Ishikawa (cell line): Measurements from ENCODE around the gene TMEM131.

Source experiments
- CEBPB ChIP-seq: IDR thresholded peaks from 2 replicates; pipeline ENCODE4 v1.6.1; 2012
- CREB1 ChIP-seq: IDR thresholded peaks from 2 replicates; pipeline ENCODE4 v1.6.1; 2012; ENCODE audit warnings: low read depth
- EGR1 ChIP-seq: IDR thresholded peaks from 2 replicates; pipeline ENCODE4 v1.6.1; 2012
- EP300 ChIP-seq: IDR thresholded peaks from 2 replicates; pipeline ENCODE4 v1.6.1; 2012; ENCODE audit warnings: borderline replicate concordance
- FOXM1 ChIP-seq: IDR thresholded peaks from 2 replicates; pipeline ENCODE4 v1.6.1; 2012; ENCODE audit warnings: low read depth, borderline replicate concordance
- MAX ChIP-seq: IDR thresholded peaks from 2 replicates; pipeline ENCODE4 v1.6.1; 2012
- NFIC ChIP-seq: IDR thresholded peaks from 2 replicates; pipeline ENCODE4 v1.6.1; 2012
- RAD21 ChIP-seq: IDR thresholded peaks from 2 replicates; pipeline ENCODE4 v1.6.1; 2012; ENCODE audit warnings: low read depth
- REST ChIP-seq: IDR thresholded peaks from 2 replicates; pipeline ENCODE4 v1.6.1; 2012; ENCODE audit warnings: low read depth, mild to moderate bottlenecking
- TAF1 ChIP-seq: IDR thresholded peaks from 2 replicates; pipeline ENCODE4 v1.6.1; 2012; ENCODE audit warnings: low read depth, mild to moderate bottlenecking
- TCF12 ChIP-seq: IDR thresholded peaks from 2 replicates; pipeline ENCODE4 v1.6.1; 2012; ENCODE audit warnings: low read depth
- TEAD4 ChIP-seq: IDR thresholded peaks from 2 replicates; pipeline ENCODE4 v1.6.1; 2012
- USF1 ChIP-seq: IDR thresholded peaks from 2 replicates; pipeline ENCODE4 v1.6.1; 2012
- YY1 ChIP-seq: IDR thresholded peaks from 2 replicates; pipeline ENCODE4 v1.6.1; 2012; ENCODE audit warnings: low read depth
- ZBTB7A ChIP-seq: IDR thresholded peaks from 2 replicates; pipeline ENCODE4 v1.6.1; 2012; ENCODE audit warnings: low read depth

Gene TMEM131

DNA sequence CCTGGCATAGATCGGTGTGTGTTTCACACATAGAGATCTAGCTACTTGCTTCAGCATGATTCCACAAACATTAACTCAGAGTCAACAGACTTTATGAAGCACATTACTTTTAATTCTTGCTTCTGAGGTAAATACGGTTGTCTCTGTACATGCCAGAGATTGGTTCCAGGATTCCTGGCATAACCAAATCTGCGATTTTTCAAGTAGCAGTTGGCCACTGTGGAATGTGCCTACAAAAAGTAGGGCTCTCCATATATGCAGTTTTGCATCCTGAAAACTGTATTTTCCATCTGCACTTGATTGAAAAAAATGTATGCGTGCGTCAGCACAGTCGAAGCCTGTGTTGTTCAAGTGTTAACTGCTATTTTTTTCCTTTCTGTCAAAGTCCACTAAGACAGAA, 197.3 kb downstream of the TMEM131 start:
- TF ChIP-seq TEAD4 (no peak), EP300 (no peak), TAF1 (no peak), USF1 (no peak), CREB1 (no peak), RAD21 (no peak), EGR1 (no peak), MAX (no peak), ZBTB7A (no peak)

GRCh38 chr2:97797355-97797754, 198.4 kb downstream of the TMEM131 start:
- TF ChIP-seq TEAD4: no peak
- no peak for TF ChIP-seq EGR1
- TF ChIP-seq MAX: no peak
- TF ChIP-seq YY1: no peak
- no peak for TF ChIP-seq USF1
- TF ChIP-seq EP300: no peak
- no peak for TF ChIP-seq RAD21
- no peak for TF ChIP-seq ZBTB7A
- no peak for TF ChIP-seq CEBPB
- no peak for TF ChIP-seq FOXM1
- TF ChIP-seq NFIC: no peak
- no peak for TF ChIP-seq TAF1
- no peak for TF ChIP-seq TCF12

- TF ChIP-seq REST (no peak), CREB1 (no peak), MAX (no peak), EP300 (no peak), TAF1 (no peak), EGR1 (no peak), RAD21 (no peak), TCF12 (no peak), TEAD4 (no peak), USF1 (no peak), FOXM1 (no peak), CEBPB (no peak)
These were observed 199.2 kb downstream of the TMEM131 start for GRCh38 chr2:97796465-97797126.

DNA sequence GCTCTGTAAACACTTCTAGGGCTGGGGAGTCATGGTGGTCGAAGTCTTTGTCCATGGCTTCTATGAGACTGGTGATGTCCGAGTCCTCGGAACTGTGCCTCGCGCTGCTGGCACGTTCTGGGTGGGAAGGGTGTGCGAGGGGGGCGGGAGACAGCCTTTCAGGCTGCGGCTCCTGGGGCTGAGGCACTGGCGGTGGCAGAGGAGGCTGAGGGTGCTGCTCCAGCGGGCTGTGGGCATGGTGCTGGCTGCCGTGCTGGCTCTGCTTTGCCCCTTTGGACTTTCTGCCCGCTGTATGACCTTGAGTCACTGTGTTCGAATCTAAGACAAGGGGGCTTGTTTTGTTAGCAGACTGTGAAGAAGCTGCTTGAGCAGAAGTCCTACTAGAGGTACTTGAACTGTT, 203.3 kb downstream of the TMEM131 start:
- TF ChIP-seq USF1 (no peak), REST (no peak), CREB1 (no peak), ZBTB7A (no peak), NFIC (no peak), EGR1 (no peak), TCF12 (no peak), TAF1 (no peak), CEBPB (no peak), RAD21 (no peak), EP300 (no peak), TEAD4 (no peak), FOXM1 (no peak), YY1 (no peak), MAX (no peak)
